K562 (cell line): ENCODE measurements around the gene EGFL7. TPM values are rescaled to one million over a fixed set of nuclear protein-coding genes. Genes with fewer than 3 reads are reported as not detected.

Experiments used
- CCNT2 ChIP-seq: IDR thresholded peaks from 2 replicates; pipeline ENCODE4 v1.6.1; 2011; ENCODE audit warnings: borderline replicate concordance, low read depth, mild to moderate bottlenecking, moderate library complexity, mixed read lengths, low read length; ENCODE audit not compliant: insufficient read length; ENCODE audit errors: extremely low read depth
- CTBP1 ChIP-seq: fragments of 450-650 bp; IDR thresholded peaks from 2 replicates; pipeline ENCODE4 v1.6.1; 2016; ENCODE audit warnings: borderline replicate concordance
- DMBX1 ChIP-seq: fragments of 250-450 bp; sonication (Bioruptor Pico); IDR thresholded peaks from 2 replicates; pipeline ENCODE4 v1.8.0; 2022; ENCODE audit warnings: inconsistent platforms, mild to moderate bottlenecking, moderate library complexity, borderline replicate concordance
- HEY1 ChIP-seq: fragments of 250-450 bp; sonication (Bioruptor Pico); IDR thresholded peaks from 2 replicates; pipeline ENCODE4 v1.5.0; 2020; ENCODE audit warnings: mild to moderate bottlenecking, moderate library complexity, borderline replicate concordance
- HMG20A ChIP-seq: fragments of 450-650 bp; formaldehyde crosslinking; conservative IDR thresholded peaks from 2 replicates; pipeline ENCODE4 v1.4.0; 2020; ENCODE audit warnings: mild to moderate bottlenecking, mixed read lengths
- HOXB6 ChIP-seq: fragments of 250-450 bp; sonication (Bioruptor Pico); IDR thresholded peaks from 2 replicates; pipeline ENCODE4 v1.5.1; 2022; ENCODE audit warnings: mild to moderate bottlenecking, borderline replicate concordance
- NCOA2 ChIP-seq, 2 experiments: fragments of 450-650 bp; IDR thresholded peaks; 2 replicates each; pipeline ENCODE4 v1.6.1; 2018; ENCODE audit warnings: mild to moderate bottlenecking in 2 of 2, moderate library complexity in 1 of 2; ENCODE audit not compliant: partially characterized antibody in 2 of 2
- NFATC3 ChIP-seq: fragments of 450-650 bp; IDR thresholded peaks from 2 replicates; pipeline ENCODE4 v1.6.1; 2017; ENCODE audit warnings: mild to moderate bottlenecking
- NR2C2 ChIP-seq, 2 experiments: fragments of 200-800 bp in 1 of 2; sonication (Bioruptor generic) in 1 of 2; sonication (generic) in 1 of 2; formaldehyde crosslinking in 1 of 2; IDR thresholded peaks; 2 replicates each; pipeline versions ENCODE4 v1.6.1 to v1.8.0; 2016 to 2022; ENCODE audit warnings: mild to moderate bottlenecking in 1 of 2, missing compliant biosample characterization in 1 of 2, missing genetic modification characterization in 1 of 2, missing genetic modification reagents in 1 of 2
- PURB ChIP-seq: sonication (generic); formaldehyde crosslinking; IDR thresholded peaks from 2 replicates; pipeline ENCODE4 v1.9.0; 2021; ENCODE audit warnings: low read depth, mild to moderate bottlenecking, missing genetic modification reagents
- RBM14 ChIP-seq: fragments of 200-400 bp; formaldehyde crosslinking; IDR thresholded peaks from 2 replicates; pipeline ENCODE4 v1.6.1; 2018; ENCODE audit warnings: low read depth, mild to moderate bottlenecking, low read length, moderate library complexity, borderline replicate concordance; ENCODE audit not compliant: insufficient read depth
- SIN3A ChIP-seq, 2 experiments: fragments of 150-350 bp in 1 of 2; IDR thresholded peaks; 2 replicates each; pipeline ENCODE4 v1.6.1; 2011 to 2016; ENCODE audit warnings: borderline replicate concordance in 2 of 2, low read depth in 2 of 2, low read length in 2 of 2, mild to moderate bottlenecking in 2 of 2, moderate library complexity in 2 of 2; ENCODE audit not compliant: control insufficient read depth in 1 of 2
- STAG1 ChIP-seq: sonication (generic); formaldehyde crosslinking; IDR thresholded peaks from 2 replicates; pipeline ENCODE4 v1.5.0; 2020; ENCODE audit warnings: missing genetic modification reagents, borderline replicate concordance
- THRAP3 ChIP-seq: fragments of 450-650 bp; IDR thresholded peaks from 2 replicates; pipeline ENCODE4 v1.6.1; 2016; ENCODE audit warnings: mild to moderate bottlenecking, inconsistent platforms, borderline replicate concordance
- ZFP30 ChIP-seq: fragments of 250-450 bp; sonication (Bioruptor Pico); IDR thresholded peaks from 2 replicates; pipeline ENCODE4 v1.8.0; 2022; ENCODE audit warnings: moderate library complexity, mild to moderate bottlenecking, inconsistent platforms, borderline replicate concordance
- ZNF224 ChIP-seq: sonication (generic); formaldehyde crosslinking; IDR thresholded peaks from 2 replicates; pipeline ENCODE4 v1.8.0; 2022; ENCODE audit warnings: mild to moderate bottlenecking, missing genetic modification reagents
- polyA plus RNA-seq, 8 experiments: library from polyadenylated mRNA; depleted of rRNA in 4 of 8; stranded (reverse) in 5 of 8; unstranded in 3 of 8; fragments of >200 nt; fragmentation: Nextera tagmentation in 2 of 8; fragmentation: Illumina TruSeq in 1 of 8; extraction: Ambion mirVana in 2 of 8; extraction: Trizol in 1 of 8; gene quantifications; 2 replicates each; pipeline versions ENCODE4 v1.2.1 to v1.2.3, GENCODE V29; 2011 to 2014; ENCODE audit warnings: inconsistent platforms in 1 of 8, missing spikeins in 1 of 8
- total RNA-seq, 7 experiments: library from RNA; depleted of rRNA in 6 of 7; stranded (reverse); fragments of >200 nt in 6 of 7; fragmentation: Illumina TruSeq in 2 of 7; extraction: Trizol in 2 of 7; gene quantifications; 2 replicates each; pipeline versions ENCODE4 v1.2.1 to v1.2.3, GENCODE V29; 2011 to 2021; ENCODE audit warnings: low replicate concordance in 1 of 7
- TF ChIP-seq, protein P1 (sequence below): sonication (generic); formaldehyde crosslinking; IDR thresholded peaks from 2 replicates; pipeline ENCODE4 v1.8.0; 2022; ENCODE audit warnings: mild to moderate bottlenecking, missing genetic modification reagents, borderline replicate concordance
- TF ChIP-seq, protein P2 (sequence below), 3 experiments: IDR thresholded peaks in 2 of 3; conservative IDR thresholded peaks in 1 of 3; 2 replicates each; pipeline ENCODE4 v1.5.1; 2011 to 2012; ENCODE audit warnings: low read length in 3 of 3, mild to moderate bottlenecking in 3 of 3, control low read depth in 2 of 3, improper control_type of control experiment in 1 of 3, inconsistent platforms in 1 of 3, low read depth in 1 of 3, mixed read lengths in 1 of 3, moderate library complexity in 1 of 3; ENCODE audit not compliant: insufficient read depth in 2 of 3
- TF ChIP-seq, protein P3 (sequence below): sonication (generic); formaldehyde crosslinking; IDR thresholded peaks from 2 replicates; pipeline ENCODE4 v1.8.1; 2023; ENCODE audit warnings: mild to moderate bottlenecking, missing genetic modification reagents

EGFL7 gene
- total and polyA plus RNA-seq, 9 of the 15 experiments (the other 6 are each of a cell fraction or from before 2014, with no cell fraction given) = 1.5 to 286 (median 55.5) TPM

DNA sequence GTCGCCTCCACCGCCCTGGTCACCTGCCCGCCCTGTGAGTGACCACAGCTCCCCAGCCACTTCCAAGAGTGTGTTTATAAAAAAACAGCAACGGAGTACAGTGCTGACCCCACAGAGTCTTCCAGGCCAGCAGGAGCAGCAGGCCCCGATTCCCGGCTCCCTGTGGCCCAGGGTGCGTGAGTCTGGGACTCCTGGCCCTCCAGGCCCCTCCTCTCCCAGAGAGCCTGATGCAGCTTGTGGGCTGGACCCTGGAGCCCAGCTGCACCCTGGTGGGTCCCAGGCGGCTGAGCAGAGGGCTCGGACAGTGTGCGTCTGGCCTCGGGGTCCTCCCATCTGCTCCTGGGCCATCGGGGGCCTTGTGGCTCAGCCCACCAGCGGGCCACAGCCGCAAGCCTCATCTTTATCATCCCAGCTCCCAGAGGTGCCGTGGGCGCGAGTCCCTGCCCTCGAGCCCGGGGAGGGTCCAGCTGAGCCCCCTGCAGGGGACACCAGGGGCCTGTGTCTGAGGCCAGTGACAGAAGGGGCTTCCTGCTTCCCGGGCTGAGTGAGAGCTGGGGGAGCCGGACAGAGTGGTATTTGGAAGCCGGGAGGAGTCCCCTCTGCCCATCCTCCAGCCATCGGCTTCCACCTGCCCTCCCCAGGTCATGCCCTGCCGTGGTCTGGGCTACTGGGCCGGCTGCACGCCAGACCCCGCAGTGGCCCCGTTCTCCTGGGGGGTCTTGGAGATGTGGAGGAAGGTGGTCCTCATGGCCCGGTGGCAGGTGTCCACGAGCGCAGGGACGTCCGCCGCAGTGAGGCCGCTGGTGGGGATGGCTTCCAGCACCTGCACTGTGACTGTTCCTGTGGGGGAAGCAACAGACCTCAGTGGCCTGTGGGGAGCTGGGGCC lies 10.6 kb downstream of the EGFL7 start (continued):
- no peak for TF ChIP-seq HMG20A (CRISPR knock-in tag)
- peak; percentile 49; the same call in 1 of the 2 replicates for TF ChIP-seq RBM14
- no peak for TF ChIP-seq STAG1 (CRISPR knock-in tag)
- no peak for TF ChIP-seq CTBP1
- TF ChIP-seq ZFP30 (CRISPR knock-in tag) = no peak
- TF ChIP-seq, protein P1, sequence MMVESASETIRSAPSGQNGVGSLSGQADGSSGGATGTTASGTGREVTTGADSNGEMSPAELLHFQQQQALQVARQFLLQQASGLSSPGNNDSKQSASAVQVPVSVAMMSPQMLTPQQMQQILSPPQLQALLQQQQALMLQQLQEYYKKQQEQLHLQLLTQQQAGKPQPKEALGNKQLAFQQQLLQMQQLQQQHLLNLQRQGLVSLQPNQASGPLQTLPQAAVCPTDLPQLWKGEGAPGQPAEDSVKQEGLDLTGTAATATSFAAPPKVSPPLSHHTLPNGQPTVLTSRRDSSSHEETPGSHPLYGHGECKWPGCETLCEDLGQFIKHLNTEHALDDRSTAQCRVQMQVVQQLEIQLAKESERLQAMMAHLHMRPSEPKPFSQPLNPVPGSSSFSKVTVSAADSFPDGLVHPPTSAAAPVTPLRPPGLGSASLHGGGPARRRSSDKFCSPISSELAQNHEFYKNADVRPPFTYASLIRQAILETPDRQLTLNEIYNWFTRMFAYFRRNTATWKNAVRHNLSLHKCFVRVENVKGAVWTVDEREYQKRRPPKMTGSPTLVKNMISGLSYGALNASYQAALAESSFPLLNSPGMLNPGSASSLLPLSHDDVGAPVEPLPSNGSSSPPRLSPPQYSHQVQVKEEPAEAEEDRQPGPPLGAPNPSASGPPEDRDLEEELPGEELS = no peak
- TF ChIP-seq HEY1 = no peak
- TF ChIP-seq, protein P2, sequence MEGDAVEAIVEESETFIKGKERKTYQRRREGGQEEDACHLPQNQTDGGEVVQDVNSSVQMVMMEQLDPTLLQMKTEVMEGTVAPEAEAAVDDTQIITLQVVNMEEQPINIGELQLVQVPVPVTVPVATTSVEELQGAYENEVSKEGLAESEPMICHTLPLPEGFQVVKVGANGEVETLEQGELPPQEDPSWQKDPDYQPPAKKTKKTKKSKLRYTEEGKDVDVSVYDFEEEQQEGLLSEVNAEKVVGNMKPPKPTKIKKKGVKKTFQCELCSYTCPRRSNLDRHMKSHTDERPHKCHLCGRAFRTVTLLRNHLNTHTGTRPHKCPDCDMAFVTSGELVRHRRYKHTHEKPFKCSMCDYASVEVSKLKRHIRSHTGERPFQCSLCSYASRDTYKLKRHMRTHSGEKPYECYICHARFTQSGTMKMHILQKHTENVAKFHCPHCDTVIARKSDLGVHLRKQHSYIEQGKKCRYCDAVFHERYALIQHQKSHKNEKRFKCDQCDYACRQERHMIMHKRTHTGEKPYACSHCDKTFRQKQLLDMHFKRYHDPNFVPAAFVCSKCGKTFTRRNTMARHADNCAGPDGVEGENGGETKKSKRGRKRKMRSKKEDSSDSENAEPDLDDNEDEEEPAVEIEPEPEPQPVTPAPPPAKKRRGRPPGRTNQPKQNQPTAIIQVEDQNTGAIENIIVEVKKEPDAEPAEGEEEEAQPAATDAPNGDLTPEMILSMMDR (IDR thresholded peaks at IDR 0.05 in 2 of 3, conservative IDR thresholded peaks at IDR 0.05 in 1 of 3; ENCODE audit: insufficient read depth in 2 of 3, low read depth in 1 of 3, low read length in 3 of 3) = peak in 1 of 3 experiments; percentile 12; a peak in 1 of 6 replicates
- no peak for TF ChIP-seq DMBX1 (CRISPR knock-in tag)
- no peak; a peak in 1 of 4 replicates for TF ChIP-seq SIN3A (IDR thresholded peaks at IDR 0.05; ENCODE audit: borderline replicate concordance in 2 of 2, control insufficient read depth in 1 of 2, low read depth in 2 of 2, low read length in 2 of 2)
- no peak for TF ChIP-seq ZNF224 (CRISPR knock-in tag)
- no peak for TF ChIP-seq NCOA2 (IDR thresholded peaks at IDR 0.05; ENCODE audit: partially characterized antibody in 2 of 2)
- no peak for TF ChIP-seq NR2C2 (CRISPR knock-in tag; IDR thresholded peaks at IDR 0.05)
- TF ChIP-seq NR2C2 (tag; IDR thresholded peaks at IDR 0.05) = no peak
- no peak for TF ChIP-seq HOXB6 (CRISPR knock-in tag)
- TF ChIP-seq CCNT2 = peak; percentile 68
- no peak for TF ChIP-seq PURB (CRISPR knock-in tag)
- TF ChIP-seq THRAP3 = peak; percentile 44; the same call in 1 of the 2 replicates
- no peak for TF ChIP-seq NFATC3
- TF ChIP-seq, protein P3, sequence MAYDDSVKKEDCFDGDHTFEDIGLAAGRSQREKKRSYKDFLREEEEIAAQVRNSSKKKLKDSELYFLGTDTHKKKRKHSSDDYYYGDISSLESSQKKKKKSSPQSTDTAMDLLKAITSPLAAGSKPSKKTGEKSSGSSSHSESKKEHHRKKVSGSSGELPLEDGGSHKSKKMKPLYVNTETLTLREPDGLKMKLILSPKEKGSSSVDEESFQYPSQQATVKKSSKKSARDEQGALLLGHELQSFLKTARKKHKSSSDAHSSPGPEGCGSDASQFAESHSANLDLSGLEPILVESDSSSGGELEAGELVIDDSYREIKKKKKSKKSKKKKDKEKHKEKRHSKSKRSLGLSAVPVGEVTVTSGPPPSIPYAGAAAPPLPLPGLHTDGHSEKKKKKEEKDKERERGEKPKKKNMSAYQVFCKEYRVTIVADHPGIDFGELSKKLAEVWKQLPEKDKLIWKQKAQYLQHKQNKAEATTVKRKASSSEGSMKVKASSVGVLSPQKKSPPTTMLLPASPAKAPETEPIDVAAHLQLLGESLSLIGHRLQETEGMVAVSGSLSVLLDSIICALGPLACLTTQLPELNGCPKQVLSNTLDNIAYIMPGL = no peak
